ENCODE results near the gene ANGPTL7. TPM values are rescaled to one million over a fixed set of nuclear protein-coding genes. Genes with fewer than 3 reads are reported as not detected.

The ANGPTL7 gene, protein sequence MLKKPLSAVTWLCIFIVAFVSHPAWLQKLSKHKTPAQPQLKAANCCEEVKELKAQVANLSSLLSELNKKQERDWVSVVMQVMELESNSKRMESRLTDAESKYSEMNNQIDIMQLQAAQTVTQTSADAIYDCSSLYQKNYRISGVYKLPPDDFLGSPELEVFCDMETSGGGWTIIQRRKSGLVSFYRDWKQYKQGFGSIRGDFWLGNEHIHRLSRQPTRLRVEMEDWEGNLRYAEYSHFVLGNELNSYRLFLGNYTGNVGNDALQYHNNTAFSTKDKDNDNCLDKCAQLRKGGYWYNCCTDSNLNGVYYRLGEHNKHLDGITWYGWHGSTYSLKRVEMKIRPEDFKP
- total RNA-seq (not detected), total RNA-seq (0 to 0.06 (median 0) reads per million in 172 experiments)
- 0.04 TPM for polyA plus RNA-seq (2013, experiment 1 of 2)
- polyA plus RNA-seq (2013, experiment 2 of 2), result 0.12 TPM

DNA sequence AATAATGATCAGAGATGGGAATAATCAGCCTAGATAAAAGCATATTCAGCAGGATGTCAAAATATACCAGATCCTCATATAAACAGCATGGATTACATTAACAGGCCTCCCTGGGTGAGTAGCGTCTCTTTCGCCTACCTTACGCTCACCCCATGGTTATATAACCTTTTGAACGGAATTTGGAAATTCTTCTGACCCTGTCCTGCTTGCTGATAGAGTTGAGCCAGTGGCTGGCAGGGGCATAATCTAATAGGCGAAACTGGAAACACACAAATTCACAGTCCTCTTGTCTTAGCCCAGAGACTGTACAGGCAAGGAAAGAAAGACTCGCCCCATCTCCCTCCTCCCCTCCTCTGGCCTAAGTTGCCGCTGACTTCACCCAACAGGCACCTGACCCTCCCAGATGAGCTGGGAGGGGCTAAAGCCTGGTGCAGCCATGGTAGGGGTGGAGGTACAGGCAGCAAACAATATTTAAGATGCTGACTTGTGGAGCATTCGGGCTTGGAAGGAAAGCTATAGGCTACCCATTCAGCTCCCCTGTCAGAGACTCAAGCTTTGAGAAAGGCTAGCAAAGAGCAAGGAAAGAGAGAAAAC lies at the start of gene ANGPTL7:
Gene ANGPTL7 (plus strand): TSS at position 498 of the 594 bp plus-strand sequence. CDS start 225 bp downstream, outside the sequence.
- Mint-ChIP-seq H3K4me3 (no peak within 1 kb of the TSS), H3K9me3 (no peaks in the 10 kb centered on the region), H3K4me1 (ENCODE audit: low read depth) (no peaks in the 10 kb centered on the region), H3K36me3 (ENCODE audit: low read depth) (peaks cover 86% of the 10 kb centered on the region), H3K27me3 (no peaks in the 10 kb centered on the region), H3K27ac (no peak within 1 kb of the TSS)
- H3K36me3 ChIP-seq (ENCODE audit: insufficient read depth, low read length), result peaks cover 58% of the 10 kb centered on the region
- DNase-seq, result no peak
- ChIA-PET POLR2A (no interaction called here), CTCF (no interaction called here)
- H3K27ac ChIP-seq (ENCODE audit: low read depth in 1 of 2, low read length in 2 of 2), result no peak within 1 kb of the TSS
- no peaks in the 10 kb centered on the region for H3K4me1 ChIP-seq (ENCODE audit: insufficient read depth, low read length)
- H3K4me3 ChIP-seq (ENCODE audit: low read length), result no peak within 1 kb of the TSS
- H3K9me3 ChIP-seq (ENCODE audit: control insufficient read depth in 1 of 2, insufficient read depth in 1 of 2, low read length in 2 of 2), result no peaks in the 10 kb centered on the region
- intact Hi-C loops (cut with DNase I, micrococcal nuclease), result no loop called here
- H3K27me3 ChIP-seq (ENCODE audit: control insufficient read depth in 1 of 2, insufficient read depth in 2 of 2, low read length in 2 of 2), result no peaks in the 10 kb centered on the region
- ATAC-seq (ENCODE audit: poor library complexity), result no peak
- TF ChIP-seq, protein P1, sequence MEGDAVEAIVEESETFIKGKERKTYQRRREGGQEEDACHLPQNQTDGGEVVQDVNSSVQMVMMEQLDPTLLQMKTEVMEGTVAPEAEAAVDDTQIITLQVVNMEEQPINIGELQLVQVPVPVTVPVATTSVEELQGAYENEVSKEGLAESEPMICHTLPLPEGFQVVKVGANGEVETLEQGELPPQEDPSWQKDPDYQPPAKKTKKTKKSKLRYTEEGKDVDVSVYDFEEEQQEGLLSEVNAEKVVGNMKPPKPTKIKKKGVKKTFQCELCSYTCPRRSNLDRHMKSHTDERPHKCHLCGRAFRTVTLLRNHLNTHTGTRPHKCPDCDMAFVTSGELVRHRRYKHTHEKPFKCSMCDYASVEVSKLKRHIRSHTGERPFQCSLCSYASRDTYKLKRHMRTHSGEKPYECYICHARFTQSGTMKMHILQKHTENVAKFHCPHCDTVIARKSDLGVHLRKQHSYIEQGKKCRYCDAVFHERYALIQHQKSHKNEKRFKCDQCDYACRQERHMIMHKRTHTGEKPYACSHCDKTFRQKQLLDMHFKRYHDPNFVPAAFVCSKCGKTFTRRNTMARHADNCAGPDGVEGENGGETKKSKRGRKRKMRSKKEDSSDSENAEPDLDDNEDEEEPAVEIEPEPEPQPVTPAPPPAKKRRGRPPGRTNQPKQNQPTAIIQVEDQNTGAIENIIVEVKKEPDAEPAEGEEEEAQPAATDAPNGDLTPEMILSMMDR (IDR thresholded peaks at IDR 0.05), result no peak

DNA sequence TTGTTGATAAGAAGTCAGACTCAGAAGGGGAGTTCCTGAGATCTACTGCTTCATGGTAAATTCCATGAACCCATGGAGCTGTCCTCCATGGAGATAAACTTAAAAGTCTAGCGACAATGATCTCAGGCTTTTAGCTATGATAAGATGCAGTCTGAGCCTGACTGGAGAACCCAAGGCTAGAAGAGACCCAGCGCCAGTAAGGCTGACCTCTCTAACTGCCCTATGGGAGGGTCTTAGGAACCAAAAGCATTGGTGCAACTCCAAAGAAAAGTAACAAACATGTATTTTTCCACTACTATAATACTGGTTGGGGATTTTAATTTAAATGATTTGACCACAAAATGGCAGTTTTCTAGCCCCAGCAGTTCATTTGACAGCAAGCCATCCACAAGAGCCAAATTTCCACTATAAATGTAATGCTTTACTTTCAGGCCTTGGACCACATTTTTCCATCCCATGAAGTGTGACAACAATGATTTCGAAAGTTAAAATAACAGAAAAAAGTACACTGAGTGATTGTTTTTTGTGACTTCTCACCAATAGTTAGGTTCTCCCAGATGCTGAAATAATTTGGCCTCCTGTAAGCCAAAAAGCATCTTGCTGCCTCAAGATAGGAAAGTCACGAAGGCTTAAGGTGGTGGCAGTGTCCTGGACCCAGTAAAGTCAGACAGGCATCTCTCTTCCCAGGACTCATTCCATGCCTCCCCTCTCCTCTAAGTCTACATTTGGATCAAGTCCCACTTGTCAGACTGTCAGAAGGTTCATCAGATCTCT lies 46.4 kb upstream of the ANGPTL7 start:
- H3K27me3 ChIP-seq (ENCODE audit: control insufficient read depth in 1 of 2, insufficient read depth in 2 of 2, low read length in 2 of 2), result no peaks in the 10 kb centered on the region
- Mint-ChIP-seq H3K27me3 (no peaks in the 10 kb centered on the region), H3K4me1 (ENCODE audit: low read depth) (no peaks in the 10 kb centered on the region), H3K4me3 (no peak overlapping the region), H3K27ac (no peak overlapping the region), H3K9me3 (no peaks in the 10 kb centered on the region), H3K36me3 (ENCODE audit: low read depth) (peaks cover 84% of the 10 kb centered on the region)
- ATAC-seq (ENCODE audit: poor library complexity), result no peak
- no peak overlapping the region for H3K27ac ChIP-seq (ENCODE audit: low read depth in 1 of 2, low read length in 2 of 2)
- CTCF ChIA-PET, result no interaction called here
- TF ChIP-seq, protein P1 (IDR thresholded peaks at IDR 0.05), result no peak
- POLR2A ChIA-PET, result no interaction called here
- intact Hi-C loops (cut with DNase I, micrococcal nuclease), result no loop called here
- H3K36me3 ChIP-seq (ENCODE audit: insufficient read depth, low read length), result peaks cover 73% of the 10 kb centered on the region
- no peaks in the 10 kb centered on the region for H3K4me1 ChIP-seq (ENCODE audit: insufficient read depth, low read length)
- H3K9me3 ChIP-seq (ENCODE audit: control insufficient read depth in 1 of 2, insufficient read depth in 1 of 2, low read length in 2 of 2), result no peaks in the 10 kb centered on the region
- no peak overlapping the region for H3K4me3 ChIP-seq (ENCODE audit: low read length)
- no peak for DNase-seq

DNA sequence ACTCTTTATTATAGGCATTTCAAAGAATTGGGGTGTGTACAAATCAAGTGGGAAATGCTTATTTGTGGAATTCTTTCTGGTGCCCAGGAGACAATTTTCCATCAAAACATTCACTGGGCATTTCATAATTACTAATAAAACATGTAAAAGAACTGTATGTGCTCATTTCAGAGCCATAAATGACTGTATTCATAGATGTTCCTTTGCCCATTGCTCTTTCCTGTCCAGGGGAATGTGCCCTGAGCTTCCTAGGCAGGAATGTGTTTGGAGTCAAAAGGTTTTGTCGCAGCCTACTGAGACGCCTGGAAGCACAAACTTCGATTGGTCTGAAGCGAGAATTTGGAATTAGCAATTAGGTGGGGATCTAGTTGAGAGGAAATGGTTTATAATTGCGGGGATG lies 45.8 kb upstream of the ANGPTL7 start:
- Mint-ChIP-seq H3K4me1 (ENCODE audit: low read depth) (no peaks in the 10 kb centered on the region), H3K27ac (no peak overlapping the region), H3K9me3 (no peaks in the 10 kb centered on the region), H3K4me3 (no peak overlapping the region), H3K27me3 (no peaks in the 10 kb centered on the region), H3K36me3 (ENCODE audit: low read depth) (peaks cover 84% of the 10 kb centered on the region)
- no peak for DNase-seq
- TF ChIP-seq, protein P1 (IDR thresholded peaks at IDR 0.05), result no peak
- Histone ChIP-seq H3K27ac (ENCODE audit: low read depth in 1 of 2, low read length in 2 of 2) (no peak overlapping the region), H3K4me1 (ENCODE audit: insufficient read depth, low read length) (no peaks in the 10 kb centered on the region), H3K36me3 (ENCODE audit: insufficient read depth, low read length) (peaks cover 72% of the 10 kb centered on the region), H3K9me3 (ENCODE audit: control insufficient read depth in 1 of 2, insufficient read depth in 1 of 2, low read length in 2 of 2) (no peaks in the 10 kb centered on the region), H3K27me3 (ENCODE audit: control insufficient read depth in 1 of 2, insufficient read depth in 2 of 2, low read length in 2 of 2) (no peaks in the 10 kb centered on the region), H3K4me3 (ENCODE audit: low read length) (no peak overlapping the region)
- CTCF ChIA-PET, result no interaction called here
- intact Hi-C loops (cut with DNase I, micrococcal nuclease), result no loop called here
- ATAC-seq (ENCODE audit: poor library complexity), result no peak
- POLR2A ChIA-PET, result no interaction called here

Data from CD4-positive, alpha-beta T cell (primary cell).